Measurements from ENCODE around the gene GALNT14. TPM values are rescaled to one million over a fixed set of nuclear protein-coding genes. Genes with fewer than 3 reads are reported as not detected.

GALNT14 gene
- total and polyA plus RNA-seq, 8 donors = 1.5 to 8.3 (median 5.3) TPM

- Histone ChIP-seq H3K27me3 (no peaks in the 10 kb centered on the region), H3K27ac (no peak overlapping the region), H3K4me1 (no peaks in the 10 kb centered on the region), H3K36me3 (no peaks in the 10 kb centered on the region), H3K4me3 (no peak overlapping the region), H3K9me3 (no peaks in the 10 kb centered on the region)
- DNase-seq (no peak), ATAC-seq (no peak)
- intact Hi-C loops (cut with DNase I) = no loop called here
- no peak for TF ChIP-seq CTCF (IDR thresholded peaks at IDR 0.05)
These were observed 23.4 kb upstream of the GALNT14 start for GRCh38 chr2:31161637-31162036.

- no peaks in the 10 kb centered on the region for H3K27me3 ChIP-seq
- ATAC-seq (no peak), DNase-seq (no peak)
- no peak for TF ChIP-seq CTCF (IDR thresholded peaks at IDR 0.05)
- no peak overlapping the region for H3K4me3 ChIP-seq
- H3K36me3 ChIP-seq = no peaks in the 10 kb centered on the region
- H3K9me3 ChIP-seq = no peaks in the 10 kb centered on the region
- H3K4me1 ChIP-seq = no peaks in the 10 kb centered on the region
- intact Hi-C loops (cut with DNase I) = no loop called here
- H3K27ac ChIP-seq = no peak overlapping the region
These were observed 13.3 kb upstream of the GALNT14 start for GRCh38 chr2:31151501-31151900.

- ATAC-seq (no peak), DNase-seq (no peak)
- H3K36me3 ChIP-seq = no peaks in the 10 kb centered on the region
- H3K27me3 ChIP-seq = no peaks in the 10 kb centered on the region
- no peaks in the 10 kb centered on the region for H3K9me3 ChIP-seq
- no peak for TF ChIP-seq CTCF (IDR thresholded peaks at IDR 0.05)
- no peak overlapping the region for H3K4me3 ChIP-seq
- H3K27ac ChIP-seq = no peak overlapping the region
- intact Hi-C loops (cut with DNase I) = no loop called here
- no peaks in the 10 kb centered on the region for H3K4me1 ChIP-seq
These were observed 12.0 kb upstream of the GALNT14 start for GRCh38 chr2:31150120-31150670.

- ATAC-seq = no peak
- H3K36me3 ChIP-seq = no peaks in the 10 kb centered on the region
- no peak overlapping the region for H3K4me3 ChIP-seq
- intact Hi-C loops (cut with DNase I) = no loop called here
- no peak for DNase-seq
- H3K27ac ChIP-seq = no peak overlapping the region
- H3K27me3 ChIP-seq = no peaks in the 10 kb centered on the region
- H3K4me1 ChIP-seq = no peaks in the 10 kb centered on the region
- no peaks in the 10 kb centered on the region for H3K9me3 ChIP-seq
- TF ChIP-seq CTCF (IDR thresholded peaks at IDR 0.05) = no peak
These were observed 10.3 kb upstream of the GALNT14 start for GRCh38 chr2:31148514-31148913.

GRCh38 chr2:31147645-31148044, 9.4 kb upstream of the GALNT14 start:
- Histone ChIP-seq H3K9me3 (no peaks in the 10 kb centered on the region), H3K4me3 (no peak overlapping the region), H3K4me1 (no peaks in the 10 kb centered on the region), H3K27ac (no peak overlapping the region), H3K27me3 (no peaks in the 10 kb centered on the region), H3K36me3 (no peaks in the 10 kb centered on the region)
- DNase-seq (no peak), ATAC-seq (no peak)
- intact Hi-C loops (cut with DNase I) = no loop called here
- TF ChIP-seq CTCF (IDR thresholded peaks at IDR 0.05) = no peak
